ENCODE data around the gene PPFIBP1.

PPFIBP1 gene

DNA sequence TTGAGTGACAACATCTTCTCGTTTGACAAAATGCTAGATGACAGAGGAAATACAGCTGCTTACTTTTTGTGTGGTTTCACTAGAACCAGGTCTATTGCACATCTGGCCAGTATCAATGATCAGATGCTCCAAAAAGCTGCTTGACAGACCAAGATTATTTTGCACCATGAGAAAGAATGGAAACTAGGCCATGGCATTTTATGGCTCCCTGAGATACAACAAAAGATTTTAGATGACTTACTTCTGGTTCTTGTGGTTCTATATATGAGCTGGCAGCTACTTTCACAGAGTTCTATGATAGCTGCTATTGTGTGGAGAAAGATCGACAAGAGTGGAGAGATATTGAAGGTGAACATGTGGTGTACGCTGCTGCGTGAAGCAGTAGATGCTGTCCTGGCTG is 25.9 kb upstream of the PPFIBP1 start:
- no peak overlapping the region for H3K9ac ChIP-seq
- H3K27me3 ChIP-seq (ENCODE audit: control insufficient read depth, insufficient read depth, low read length) = no peaks in the 10 kb centered on the region
- no peaks in the 10 kb centered on the region for H3K36me3 ChIP-seq (ENCODE audit: control insufficient read depth, insufficient read depth, low read length)
- H3K4me2 ChIP-seq (ENCODE audit: low read length) = no peak overlapping the region
- no peaks in the 10 kb centered on the region for H3K9me3 ChIP-seq (ENCODE audit: control insufficient read depth, low read length)
- no peak overlapping the region for H2AFZ ChIP-seq
- no peaks in the 10 kb centered on the region for H3K79me2 ChIP-seq
- H3K27ac ChIP-seq = no peak overlapping the region
- TF ChIP-seq, protein P1, sequence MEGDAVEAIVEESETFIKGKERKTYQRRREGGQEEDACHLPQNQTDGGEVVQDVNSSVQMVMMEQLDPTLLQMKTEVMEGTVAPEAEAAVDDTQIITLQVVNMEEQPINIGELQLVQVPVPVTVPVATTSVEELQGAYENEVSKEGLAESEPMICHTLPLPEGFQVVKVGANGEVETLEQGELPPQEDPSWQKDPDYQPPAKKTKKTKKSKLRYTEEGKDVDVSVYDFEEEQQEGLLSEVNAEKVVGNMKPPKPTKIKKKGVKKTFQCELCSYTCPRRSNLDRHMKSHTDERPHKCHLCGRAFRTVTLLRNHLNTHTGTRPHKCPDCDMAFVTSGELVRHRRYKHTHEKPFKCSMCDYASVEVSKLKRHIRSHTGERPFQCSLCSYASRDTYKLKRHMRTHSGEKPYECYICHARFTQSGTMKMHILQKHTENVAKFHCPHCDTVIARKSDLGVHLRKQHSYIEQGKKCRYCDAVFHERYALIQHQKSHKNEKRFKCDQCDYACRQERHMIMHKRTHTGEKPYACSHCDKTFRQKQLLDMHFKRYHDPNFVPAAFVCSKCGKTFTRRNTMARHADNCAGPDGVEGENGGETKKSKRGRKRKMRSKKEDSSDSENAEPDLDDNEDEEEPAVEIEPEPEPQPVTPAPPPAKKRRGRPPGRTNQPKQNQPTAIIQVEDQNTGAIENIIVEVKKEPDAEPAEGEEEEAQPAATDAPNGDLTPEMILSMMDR (IDR thresholded peaks at IDR 0.05) = no peak
- H3K4me3 ChIP-seq (ENCODE audit: low read depth, low read length) = no peak overlapping the region
- no peaks in the 10 kb centered on the region for H3K4me1 ChIP-seq

DNA sequence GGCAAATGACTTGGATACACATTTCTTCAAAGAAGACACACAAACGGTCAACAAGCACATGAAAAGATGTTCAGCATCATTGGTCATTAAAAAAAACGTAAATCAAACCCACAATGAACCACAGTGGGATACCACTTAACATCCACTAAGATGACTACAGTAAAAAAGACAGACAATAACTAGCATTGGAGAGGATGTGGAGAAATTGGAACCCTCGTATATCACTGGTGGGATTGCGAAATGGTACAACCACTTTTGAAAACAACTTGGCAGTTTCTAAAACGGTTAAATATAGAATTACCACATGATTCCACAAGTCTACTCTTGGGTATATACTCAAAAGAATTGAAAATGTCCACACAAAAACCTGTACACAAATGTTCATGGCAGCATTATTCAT is 25.2 kb upstream of the PPFIBP1 start:
- Histone ChIP-seq H3K4me1 (no peaks in the 10 kb centered on the region), H3K9ac (no peak overlapping the region), H3K79me2 (no peaks in the 10 kb centered on the region), H3K27ac (no peak overlapping the region), H3K27me3 (ENCODE audit: control insufficient read depth, insufficient read depth, low read length) (no peaks in the 10 kb centered on the region), H3K9me3 (ENCODE audit: control insufficient read depth, low read length) (no peaks in the 10 kb centered on the region), H3K36me3 (ENCODE audit: control insufficient read depth, insufficient read depth, low read length) (no peaks in the 10 kb centered on the region), H3K4me2 (ENCODE audit: low read length) (no peak overlapping the region), H2AFZ (no peak overlapping the region), H3K4me3 (ENCODE audit: low read depth, low read length) (no peak overlapping the region)
- TF ChIP-seq, protein P1 (IDR thresholded peaks at IDR 0.05) = no peak

DNA sequence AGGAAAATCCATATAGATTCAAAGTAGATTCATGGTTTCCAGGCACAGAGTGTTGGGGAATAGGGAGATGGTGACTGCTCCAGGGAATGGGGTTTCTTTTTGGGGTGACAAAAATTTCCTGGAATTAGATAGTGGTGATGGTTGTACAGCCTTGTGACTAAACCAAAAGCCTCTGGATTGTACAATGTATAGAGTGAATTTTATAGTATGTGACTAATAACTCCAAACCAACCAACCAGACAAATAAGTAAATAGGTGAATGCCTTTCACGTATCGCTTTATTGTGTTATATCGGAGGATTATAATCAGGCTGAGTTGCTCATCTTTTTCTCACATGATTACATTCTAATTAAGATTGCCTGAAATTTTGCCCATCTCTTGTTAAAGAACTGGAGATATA is 24.6 kb upstream of the PPFIBP1 start:
- TF ChIP-seq, protein P1 (IDR thresholded peaks at IDR 0.05) = no peak
- no peak overlapping the region for H2AFZ ChIP-seq
- no peaks in the 10 kb centered on the region for H3K4me1 ChIP-seq
- no peaks in the 10 kb centered on the region for H3K9me3 ChIP-seq (ENCODE audit: control insufficient read depth, low read length)
- no peak overlapping the region for H3K9ac ChIP-seq
- no peaks in the 10 kb centered on the region for H3K27me3 ChIP-seq (ENCODE audit: control insufficient read depth, insufficient read depth, low read length)
- no peak overlapping the region for H3K27ac ChIP-seq
- no peaks in the 10 kb centered on the region for H3K36me3 ChIP-seq (ENCODE audit: control insufficient read depth, insufficient read depth, low read length)
- no peak overlapping the region for H3K4me2 ChIP-seq (ENCODE audit: low read length)
- H3K4me3 ChIP-seq (ENCODE audit: low read depth, low read length) = no peak overlapping the region
- H3K79me2 ChIP-seq = no peaks in the 10 kb centered on the region

DNA sequence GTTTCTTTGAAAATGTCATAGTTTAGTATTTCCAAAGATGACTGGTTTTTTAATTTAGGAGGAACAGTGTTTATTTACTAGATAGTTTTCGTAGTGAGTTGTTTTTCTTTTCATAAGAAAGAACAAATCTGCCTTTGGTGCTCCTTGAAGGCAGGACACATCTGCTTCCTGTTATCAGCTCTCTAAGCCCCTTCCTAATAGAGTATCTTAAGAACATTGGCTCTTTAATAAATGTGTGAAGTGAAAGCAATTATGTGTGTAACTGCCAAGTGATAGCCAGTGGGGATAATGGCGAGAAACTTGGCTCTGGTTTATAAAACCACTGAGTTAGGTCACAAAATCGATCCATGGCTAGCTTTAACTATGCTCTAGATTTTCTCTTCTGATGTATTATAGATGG is 23.5 kb upstream of the PPFIBP1 start:
- Histone ChIP-seq H3K4me2 (ENCODE audit: low read length) (no peak overlapping the region), H3K36me3 (ENCODE audit: control insufficient read depth, insufficient read depth, low read length) (no peaks in the 10 kb centered on the region), H3K9ac (no peak overlapping the region), H3K79me2 (no peaks in the 10 kb centered on the region), H3K4me1 (no peaks in the 10 kb centered on the region), H3K27me3 (ENCODE audit: control insufficient read depth, insufficient read depth, low read length) (no peaks in the 10 kb centered on the region), H3K4me3 (ENCODE audit: low read depth, low read length) (no peak overlapping the region), H3K9me3 (ENCODE audit: control insufficient read depth, low read length) (no peaks in the 10 kb centered on the region), H2AFZ (no peak overlapping the region), H3K27ac (no peak overlapping the region)
- TF ChIP-seq, protein P1 (IDR thresholded peaks at IDR 0.05) = no peak

DNA sequence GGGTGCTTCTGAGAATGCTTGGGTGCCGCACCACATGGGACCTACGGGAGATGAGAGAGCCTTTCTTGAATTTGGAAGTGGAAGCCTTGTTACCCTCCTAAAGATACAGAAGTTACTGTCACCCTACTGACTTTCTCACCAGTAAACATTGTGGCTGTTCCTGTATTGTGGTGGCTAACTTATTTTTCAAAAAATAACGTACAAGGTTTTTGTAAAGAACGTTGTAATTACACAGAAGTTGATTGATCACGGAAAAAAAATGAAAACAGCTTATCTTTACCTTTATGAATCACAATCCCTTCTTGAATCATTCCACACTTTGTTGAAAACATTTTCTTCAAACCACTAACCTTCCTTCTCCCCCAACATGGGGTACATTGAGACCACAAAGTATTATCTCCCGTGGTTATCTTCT is 22.0 kb upstream of the PPFIBP1 start:
- Histone ChIP-seq H3K36me3 (ENCODE audit: control insufficient read depth, insufficient read depth, low read length) (no peaks in the 10 kb centered on the region), H3K9me3 (ENCODE audit: control insufficient read depth, low read length) (no peaks in the 10 kb centered on the region), H2AFZ (no peak overlapping the region), H3K4me2 (ENCODE audit: low read length) (no peak overlapping the region), H3K9ac (no peak overlapping the region), H3K4me1 (no peaks in the 10 kb centered on the region), H3K27ac (no peak overlapping the region), H3K4me3 (ENCODE audit: low read depth, low read length) (no peak overlapping the region), H3K79me2 (no peaks in the 10 kb centered on the region), H3K27me3 (ENCODE audit: control insufficient read depth, insufficient read depth, low read length) (no peaks in the 10 kb centered on the region)
- TF ChIP-seq, protein P1 (IDR thresholded peaks at IDR 0.05) = no peak
